IMR-90 (cell line): ENCODE measurements around the gene AQP6. TPM values are rescaled to one million over a fixed set of nuclear protein-coding genes. Genes with fewer than 3 reads are reported as not detected.

Source experiments
- ATAC-seq: fragments of 200-7000 bp; cut with Tn5 transposase; 2 replicates; pipeline ENCODE4 v1.9.1; 2020; ENCODE audit warnings: low read depth, mild to moderate bottlenecking, moderate library complexity
- BruUV-seq: library from RNA; stranded (reverse); fragments of 400-500 nt; replicated peaks from 2 replicates; lab custom pipeline; 2021; lab: Mats Ljungman, UMichigan
- CTCF ChIA-PET: fragments of 300-600 bp; formaldehyde crosslinking; extraction: SDS; loops from one replicate; lab custom pipeline; 2021; ENCODE audit warnings: antibody characterized with exemption; lab: Yijun Ruan, JAX
- POLR2A ChIA-PET: fragments of 300-600 bp; sonication (Branson Sonifier 250); formaldehyde crosslinking; loops from one replicate; lab custom pipeline; 2022; ENCODE audit warnings: antibody characterized with exemption; ENCODE audit not compliant: unreplicated experiment; lab: Charles Lee
- DNase-seq: peaks from one replicate; pipeline ENCODE4 v3.0.0; 2013
- H2AFZ ChIP-seq: replicated peaks from 2 replicates; pipeline ENCODE3; 2013; ENCODE audit warnings: low read length, mild to moderate bottlenecking; ENCODE audit not compliant: poor library complexity
- H2AK5ac ChIP-seq: 2 replicates; pipeline ENCODE4 v1.6.1; 2013; ENCODE audit warnings: low read depth, low read length, inconsistent platforms
- H2AK9ac ChIP-seq: replicated peaks from 2 replicates; pipeline ENCODE3; 2013; ENCODE audit warnings: mild to moderate bottlenecking, low read depth, low read length, moderate library complexity; ENCODE audit not compliant: poor library complexity
- H2BK120ac ChIP-seq: 2 replicates; pipeline ENCODE4 v1.6.1; 2013; ENCODE audit warnings: low read depth, low read length, inconsistent platforms
- H2BK15ac ChIP-seq: 3 replicates; pipeline ENCODE4 v1.6.1; 2013; ENCODE audit warnings: low read depth, low read length, inconsistent platforms
- H2BK20ac ChIP-seq: 2 replicates; pipeline ENCODE4 v1.6.1; 2013; ENCODE audit warnings: low read depth, mild to moderate bottlenecking, inconsistent platforms, low read length, moderate library complexity
- H2BK5ac ChIP-seq: 2 replicates; pipeline ENCODE4 v1.6.1; 2013; ENCODE audit warnings: mild to moderate bottlenecking, low read depth, low read length, inconsistent platforms; ENCODE audit not compliant: poor library complexity, severe bottlenecking
- H3K14ac ChIP-seq: replicated peaks from 2 replicates; pipeline ENCODE4 v1.6.1; 2013; ENCODE audit warnings: low read depth, low read length, inconsistent platforms
- H3K18ac ChIP-seq: 2 replicates; pipeline ENCODE4 v1.6.1; 2013; ENCODE audit warnings: low read depth, low read length, control low read depth
- H3K23ac ChIP-seq: 2 replicates; pipeline ENCODE4 v1.6.1; 2013; ENCODE audit warnings: low read depth, low read length, inconsistent platforms
- H3K27ac ChIP-seq: 2 replicates; pipeline ENCODE4 v1.5.1; 2013; ENCODE audit warnings: mild to moderate bottlenecking, control low read depth, low read length; ENCODE audit not compliant: insufficient read depth
- H3K27me3 ChIP-seq: 2 replicates; pipeline ENCODE4 v1.6.1; 2013; ENCODE audit warnings: low read length; ENCODE audit not compliant: control insufficient read depth, insufficient read depth
- H3K36me3 ChIP-seq: 2 replicates; pipeline ENCODE4 v1.6.1; 2013; ENCODE audit warnings: low read length, mixed read lengths; ENCODE audit not compliant: control insufficient read depth, insufficient read depth
- H3K4ac ChIP-seq: 2 replicates; pipeline ENCODE4 v1.6.1; 2013; ENCODE audit warnings: low read depth, low read length, inconsistent platforms
- H3K4me1 ChIP-seq: 2 replicates; pipeline ENCODE4 v1.6.1; 2013; ENCODE audit warnings: low read length, mixed read lengths; ENCODE audit not compliant: control insufficient read depth, insufficient read depth
- H3K4me2 ChIP-seq: 2 replicates; pipeline ENCODE4 v1.6.1; 2013; ENCODE audit warnings: low read depth, mild to moderate bottlenecking, control low read depth, low read length, moderate library complexity
- H3K4me3 ChIP-seq: 2 replicates; pipeline ENCODE4 v1.5.1; 2013; ENCODE audit warnings: low read depth, mild to moderate bottlenecking, control low read depth, low read length, moderate library complexity; ENCODE audit not compliant: insufficient read depth
- H3K56ac ChIP-seq: 2 replicates; pipeline ENCODE4 v1.6.1; 2013; ENCODE audit warnings: low read length, inconsistent platforms; ENCODE audit not compliant: insufficient read depth; ENCODE audit errors: extremely low read depth
- H3K79me1 ChIP-seq, 2 experiments: 2 replicates each; pipeline ENCODE4 v1.6.1; 2013; ENCODE audit warnings: low read length in 2 of 2, inconsistent platforms in 1 of 2, low read depth in 1 of 2
- H3K9ac ChIP-seq: 2 replicates; pipeline ENCODE4 v1.6.1; 2013; ENCODE audit warnings: low read depth, low read length, control low read depth
- H3K9me1 ChIP-seq: 2 replicates; pipeline ENCODE4 v1.6.1; 2013; ENCODE audit warnings: low read length, inconsistent platforms; ENCODE audit not compliant: insufficient read depth
- H3K9me3 ChIP-seq: 2 replicates; pipeline ENCODE4 v1.6.1; 2013; ENCODE audit warnings: low read length; ENCODE audit not compliant: control insufficient read depth, insufficient read depth
- H4K20me1 ChIP-seq: 2 replicates; pipeline ENCODE4 v1.6.1; 2013; ENCODE audit warnings: low read length, inconsistent platforms; ENCODE audit not compliant: insufficient read depth
- H4K5ac ChIP-seq: 2 replicates; pipeline ENCODE4 v1.6.1; 2013; ENCODE audit warnings: mild to moderate bottlenecking, low read depth, low read length, control low read depth
- H4K8ac ChIP-seq, 2 experiments: 2 replicates each; pipeline ENCODE4 v1.6.1; 2013; ENCODE audit warnings: low read depth in 2 of 2, low read length in 2 of 2, control low read depth in 1 of 2, inconsistent platforms in 1 of 2
- H4K91ac ChIP-seq: 2 replicates; pipeline ENCODE4 v1.6.1; 2013; ENCODE audit warnings: low read depth, low read length, inconsistent platforms; ENCODE audit not compliant: insufficient read depth
- CHD1 ChIP-seq: IDR thresholded peaks from 2 replicates; pipeline ENCODE4 v1.6.1; 2012; ENCODE audit warnings: low read depth, low read length, improper control_type of control experiment
- MXI1 ChIP-seq: IDR thresholded peaks from 2 replicates; pipeline ENCODE4 v1.6.1; 2012; ENCODE audit warnings: low read depth, mild to moderate bottlenecking, low read length, moderate library complexity, borderline replicate concordance
- RCOR1 ChIP-seq: IDR thresholded peaks from 2 replicates; pipeline ENCODE4 v1.6.1; 2012; ENCODE audit warnings: mild to moderate bottlenecking, low read length, improper control_type of control experiment; ENCODE audit not compliant: insufficient replicate concordance
- RFX5 ChIP-seq: IDR thresholded peaks from 2 replicates; pipeline ENCODE4 v1.8.0; 2012; ENCODE audit warnings: low read depth, mild to moderate bottlenecking, low read length, moderate library complexity
- WGBS, 2 experiments: methylation state at CpG; one replicate each; pipeline versions ENCODE4 v1.1.5 to v1.1.7; 2013; ENCODE audit warnings: missing lambda C conversion rate in 2 of 2; ENCODE audit not compliant: insufficient read length in 1 of 2; ENCODE audit errors: extremely low coverage in 2 of 2; 5-methylcytosine and 5-hydroxymethylcytosine counted together
- dilution Hi-C: fragments of 300-500 bp; cut with HindIII; formaldehyde crosslinking; loops from one replicate; pipeline ENCODE4 v1.14.3; 2018; ENCODE audit warnings: low sequenced_read_pairs; ENCODE audit not compliant: unreplicated experiment
- in situ Hi-C: fragments of 300-500 bp; cut with MboI; formaldehyde crosslinking; loops from 3 replicates; pipeline ENCODE4 v1.14.3; 2019; ENCODE audit warnings: low sequenced_read_pairs, inconsistent platforms, mixed read lengths
- intact Hi-C: fragments of 100-400 bp; cut with micrococcal nuclease; formaldehyde crosslinking; loops from 2 replicates; pipeline ENCODE4 v1.10.0; 2022
- polyA plus RNA-seq, 3 experiments: library from polyadenylated mRNA; depleted of rRNA; stranded (reverse); fragments of >200 nt; gene quantifications; 2 replicates each; pipeline ENCODE4 v1.2.3, GENCODE V29; 2012; ENCODE audit warnings: low replicate concordance in 1 of 3
- total RNA-seq: library from RNA; depleted of rRNA; stranded (reverse); fragments of >200 nt; gene quantifications from 2 replicates; pipeline ENCODE4 v1.2.3, GENCODE V29; 2012
- TF ChIP-seq, protein P1 (sequence below): fragments of 150-350 bp; IDR thresholded peaks from 2 replicates; pipeline ENCODE4 v1.6.1; 2017; ENCODE audit warnings: mild to moderate bottlenecking, antibody characterized with exemption, low read length, low read depth

Gene AQP6
- total and polyA plus RNA-seq, 2 of the 4 experiments (the other 2 are of a cell fraction), result not detected

DNA sequence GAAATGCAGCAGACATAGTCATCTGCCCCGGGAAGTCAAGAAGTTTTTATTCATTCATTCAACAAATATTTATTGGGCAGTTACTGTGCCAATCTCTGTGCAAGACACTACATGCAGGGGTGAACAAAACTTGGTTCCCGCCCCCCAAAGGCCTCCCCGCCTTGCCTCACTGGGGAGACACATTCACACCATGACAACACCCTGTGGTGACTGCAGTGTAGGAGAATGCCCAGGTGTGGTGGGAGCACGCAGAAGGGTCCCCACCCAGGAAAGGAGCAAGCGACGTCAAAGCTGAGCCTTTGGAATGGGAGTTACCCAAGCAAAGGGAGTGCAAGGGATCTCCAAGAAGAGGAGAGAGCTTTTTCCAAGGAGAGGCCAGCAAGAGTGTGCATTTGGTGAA, 1.6 kb upstream of the AQP6 start:
- Histone ChIP-seq H3K23ac (no peak overlapping the region), H3K4me3 (no peak overlapping the region), H4K91ac (no peak overlapping the region), H2BK20ac (no peak overlapping the region), H3K9me1 (no peaks in the 10 kb centered on the region), H2BK5ac (no peak overlapping the region), H3K56ac (no peak overlapping the region), H3K27me3 (peaks cover 54% of the 10 kb centered on the region), H3K27ac (no peak overlapping the region), H3K9ac (no peak overlapping the region), H3K9me3 (no peaks in the 10 kb centered on the region), H3K79me1 (no peaks in the 10 kb centered on the region), H4K5ac (no peak overlapping the region), H2AK5ac (no peak overlapping the region), H2AFZ (no peak overlapping the region), H3K36me3 (no peaks in the 10 kb centered on the region), H4K8ac (no peak overlapping the region), H2BK120ac (no peak overlapping the region), H2AK9ac (no peak overlapping the region), H3K14ac (no peak overlapping the region), H4K20me1 (no peaks in the 10 kb centered on the region), H2BK15ac (no peak overlapping the region), H3K4me2 (no peak overlapping the region), H3K4ac (no peak overlapping the region), H3K4me1 (no peaks in the 10 kb centered on the region), H3K18ac (no peak overlapping the region)
- BruUV-seq, result no TSS peak
- dilution Hi-C loops, result no loop called here
- WGBS, 2 experiments, result 83% methylated on average over 1 of the region's 6 CpGs; no CpG with 5 or more reads in 1 of the 2 experiments
- in situ Hi-C loops, result loop anchor here (5.0 to 10.0 kb wide), 2 partner anchors 86 to 204 kb away; partner anchors contain the start of gene ASIC1
- POLR2A ChIA-PET, result no interaction called here
- intact Hi-C loops, result no loop called here
- CTCF ChIA-PET, result interaction anchor here (1.2 kb wide), 1 partner anchor 85 kb away, joined by 4 read pairs; no protein-coding TSS in a partner anchor
- TF ChIP-seq MXI1 (no peak), CHD1 (no peak), RCOR1 (no peak), RFX5 (no peak)
- TF ChIP-seq, protein P1, sequence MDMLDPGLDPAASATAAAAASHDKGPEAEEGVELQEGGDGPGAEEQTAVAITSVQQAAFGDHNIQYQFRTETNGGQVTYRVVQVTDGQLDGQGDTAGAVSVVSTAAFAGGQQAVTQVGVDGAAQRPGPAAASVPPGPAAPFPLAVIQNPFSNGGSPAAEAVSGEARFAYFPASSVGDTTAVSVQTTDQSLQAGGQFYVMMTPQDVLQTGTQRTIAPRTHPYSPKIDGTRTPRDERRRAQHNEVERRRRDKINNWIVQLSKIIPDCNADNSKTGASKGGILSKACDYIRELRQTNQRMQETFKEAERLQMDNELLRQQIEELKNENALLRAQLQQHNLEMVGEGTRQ, result no peak
- ATAC-seq, result no peak
- no peak for DNase-seq
